ENCODE data around the gene UIMC1.

GRCh38 chr5:176863765-176864098, 142.8 kb downstream of the UIMC1 start:
- TF ChIP-seq EP300 (IDR thresholded peaks at IDR 0.05) (no peak), POLR2A (IDR thresholded peaks at IDR 0.05) (no peak)

Data from tibial nerve (tissue), 3 donors.